Astrocyte of the hippocampus (primary cell): ENCODE data around the gene TPI1.
"Not testable (repeated sequence)": the region's sequence is repeated elsewhere in the genome, so short reads cannot be mapped to it uniquely, and the experiment has no call there.

Experiments used
- DNase-seq: peaks from one replicate; pipeline ENCODE4 v3.0.0; 2011; ENCODE audit warnings: low read depth, low spot score

TPI1 gene

DNA sequence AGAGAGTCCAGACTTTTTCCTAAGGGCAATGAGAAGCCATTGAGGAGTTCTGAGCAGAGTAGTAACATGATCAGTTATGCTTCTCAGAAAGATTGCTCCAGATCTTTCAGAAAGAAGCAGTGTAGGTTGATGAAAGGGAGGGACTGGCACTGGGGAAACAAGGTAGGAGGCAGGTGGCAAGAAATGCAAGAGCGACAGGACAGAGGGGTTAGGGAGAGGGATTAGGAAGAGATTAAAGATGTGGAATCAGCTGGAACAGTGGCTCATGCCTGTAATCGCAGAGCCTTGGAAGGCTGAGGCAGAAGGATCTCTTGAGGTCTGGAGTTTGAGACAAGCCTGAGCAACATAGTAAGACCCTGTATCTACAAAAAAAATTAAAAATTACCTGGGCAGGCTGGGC is 19.7 kb upstream of the TPI1 start:
- DNase-seq: no peak

DNA sequence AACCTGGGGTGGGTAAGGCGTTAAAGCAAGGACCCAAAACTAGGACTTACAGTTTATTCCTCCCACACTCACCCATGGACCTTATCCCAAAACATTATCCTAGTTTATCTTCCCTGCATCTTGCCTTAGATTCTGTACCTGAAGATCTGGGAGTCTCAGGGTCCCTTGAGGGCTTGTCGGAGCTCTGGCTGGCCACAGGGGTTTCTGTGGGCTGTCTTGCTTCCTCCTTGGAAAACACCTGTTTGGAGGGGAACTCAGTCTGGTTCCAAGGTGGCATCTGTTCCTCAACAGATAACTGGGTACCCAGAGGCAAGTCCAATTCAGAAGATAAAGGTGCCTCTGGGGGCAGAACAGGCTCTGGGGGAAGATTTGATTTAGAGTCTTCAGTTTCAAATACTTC is 17.9 kb upstream of the TPI1 start:
- no peak for DNase-seq

DNA sequence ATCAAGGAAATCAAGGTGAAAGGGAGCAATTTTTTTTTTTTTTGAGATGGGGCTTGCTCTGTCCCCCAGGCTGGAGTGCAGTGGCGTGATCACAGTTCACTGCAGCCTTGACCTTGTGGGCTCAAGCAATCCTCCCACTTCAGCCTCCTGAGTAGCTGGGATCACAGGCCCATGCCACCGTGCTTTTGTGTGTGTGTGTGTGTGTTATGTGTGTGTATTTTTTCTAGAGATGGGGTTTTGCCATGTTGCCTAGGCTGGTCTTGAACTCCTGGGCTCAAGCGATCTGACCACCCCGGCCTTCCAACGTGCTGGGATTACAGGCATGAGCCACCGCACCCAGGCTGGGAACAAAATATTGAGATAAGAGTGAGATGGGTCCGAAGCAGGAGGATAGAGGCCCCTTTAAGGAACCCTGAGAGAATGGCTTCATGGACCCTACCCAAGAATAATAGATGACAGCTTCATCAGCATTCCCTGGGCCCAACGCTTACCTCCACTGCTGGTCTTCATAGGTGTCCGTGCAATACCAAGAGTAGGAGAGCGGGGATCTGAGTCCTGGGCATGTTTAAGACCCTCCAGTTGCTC is 17.3 kb upstream of the TPI1 start:
- no peak for DNase-seq

DNA sequence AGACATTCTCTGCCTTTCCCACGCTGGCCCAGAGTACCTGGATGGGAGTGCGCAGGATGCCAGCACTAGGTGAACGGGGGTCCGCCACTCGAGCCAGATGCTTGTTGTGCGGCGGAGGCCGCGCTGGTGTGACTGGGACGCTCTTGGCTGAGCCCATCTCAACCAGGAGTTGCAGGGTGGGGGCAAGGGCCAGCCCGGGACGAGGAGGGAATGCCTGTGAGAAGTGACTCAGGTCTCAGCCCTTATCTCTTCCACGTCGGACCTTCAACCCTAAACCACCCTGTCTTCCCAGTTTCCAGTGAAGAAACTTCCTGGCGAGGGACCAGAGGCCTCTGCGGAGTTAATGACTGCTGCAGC is 16.6 kb upstream of the TPI1 start:
- DNase-seq: no peak

DNA sequence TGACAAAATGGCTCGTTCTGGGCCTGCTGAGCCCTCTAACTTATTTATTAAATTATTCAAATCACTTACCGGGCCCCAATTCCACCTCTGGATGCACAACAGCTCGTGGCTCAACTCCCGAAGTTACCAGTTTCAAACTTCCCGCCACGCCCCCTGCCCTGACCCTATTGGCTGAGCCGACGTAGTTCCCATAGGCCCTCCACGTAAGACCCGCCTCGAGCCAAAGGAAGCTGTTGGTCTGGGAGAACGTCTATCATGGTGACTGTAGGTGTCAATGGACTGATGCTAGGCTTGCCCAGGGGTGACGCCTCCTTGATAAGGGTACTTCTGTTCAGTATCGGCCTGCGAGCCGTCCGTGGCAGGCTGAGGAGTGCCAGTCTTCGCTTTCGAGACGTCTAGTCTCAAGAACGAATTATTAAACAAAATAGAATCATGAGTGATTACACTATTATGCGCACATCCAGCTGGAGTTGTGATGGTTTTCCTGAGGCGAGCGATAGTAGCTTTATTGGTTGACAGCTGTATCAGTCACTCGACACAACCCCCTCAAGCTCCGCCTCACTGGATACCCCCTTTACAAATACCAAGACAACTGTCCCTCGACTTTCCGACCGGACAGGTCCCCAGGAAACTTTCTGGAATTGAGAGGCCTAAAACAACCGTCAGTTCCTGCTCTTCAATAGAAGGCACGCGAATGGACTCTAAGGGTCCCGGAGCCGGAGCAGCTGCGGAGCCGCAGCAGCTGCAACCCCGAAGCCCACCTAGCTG is 16.0 kb upstream of the TPI1 start, which contains the start of gene CDCA3:
CDCA3 (minus strand) TSS at position 134 of the 768 bp plus-strand sequence. CDS start 334 bp downstream, outside the sequence.
- peak; percentile 98 for DNase-seq

DNA sequence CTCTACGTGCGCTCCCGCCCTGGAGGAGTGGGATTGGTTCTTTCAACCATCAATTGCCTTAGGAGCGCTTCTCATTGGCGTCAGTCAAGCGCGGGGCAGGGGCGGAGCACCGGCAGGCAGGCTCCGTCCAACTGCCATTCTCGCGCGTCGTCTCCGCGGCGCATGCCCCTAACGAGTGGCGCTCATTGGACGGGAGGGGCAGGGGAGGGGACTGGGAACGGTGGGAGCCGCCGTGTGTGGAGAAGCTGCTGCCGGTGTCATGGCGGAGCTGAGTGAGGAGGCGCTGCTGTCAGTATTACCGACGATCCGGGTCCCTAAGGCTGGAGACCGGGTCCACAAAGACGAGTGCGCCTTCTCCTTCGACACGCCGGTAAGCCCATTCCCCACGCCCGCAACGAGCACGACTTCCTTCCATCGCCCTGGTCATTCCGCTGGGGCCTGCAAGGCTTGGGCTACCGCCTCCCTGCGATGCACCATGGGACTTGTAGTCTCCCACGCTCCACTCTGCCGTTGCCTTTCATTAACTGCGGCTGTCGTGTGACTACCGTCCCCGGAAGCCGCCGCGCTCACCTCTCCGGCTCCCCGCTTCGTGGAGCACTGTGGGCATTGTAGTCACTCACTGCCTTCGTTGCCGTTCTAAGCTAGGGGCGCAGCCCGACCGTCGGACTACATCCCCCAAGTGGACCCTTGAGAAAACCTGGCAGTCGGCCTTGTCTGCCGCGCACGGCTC is 15.2 kb upstream of the TPI1 start, which contains the start of gene USP5:
USP5 (plus strand) TSS at position 230 of the 730 bp plus-strand sequence; CDS start at position 260, 30 bp downstream.
- peak; percentile 100 for DNase-seq

DNA sequence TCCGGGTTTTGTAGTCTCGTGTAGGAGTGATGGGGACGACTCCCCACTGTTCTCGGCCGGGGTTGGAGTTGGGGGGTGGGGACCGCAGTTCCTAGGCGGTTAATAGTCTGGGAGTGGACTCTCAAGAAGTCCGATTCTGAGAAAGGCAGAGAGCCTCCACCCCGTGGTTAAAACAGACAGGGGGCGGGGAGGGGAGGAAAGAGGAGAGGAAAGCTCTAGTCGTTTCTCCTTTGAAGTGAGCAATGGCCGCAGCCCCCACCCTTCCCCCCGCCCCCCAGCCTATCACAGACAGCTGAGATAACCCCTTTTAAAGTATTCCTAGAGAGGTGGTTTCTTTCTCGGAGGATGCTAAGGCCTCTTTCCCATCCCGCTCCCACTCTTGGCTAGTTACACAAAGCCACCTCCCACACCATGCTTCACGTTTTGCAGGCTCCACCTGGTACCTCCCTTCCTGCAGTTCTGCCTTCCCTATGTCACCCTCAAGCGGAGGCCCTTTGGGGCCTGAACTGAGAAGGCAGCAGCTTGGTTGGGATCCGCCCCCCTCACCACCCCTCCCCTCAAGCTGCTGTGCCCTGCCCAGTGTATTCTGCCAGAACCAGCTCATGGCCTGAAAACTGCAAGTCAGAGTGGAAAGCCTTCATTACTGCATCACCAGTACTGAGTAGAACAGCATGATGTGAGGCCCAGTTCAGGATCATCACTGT is 14.5 kb upstream of the TPI1 start:
- peak; percentile 83 for DNase-seq

DNA sequence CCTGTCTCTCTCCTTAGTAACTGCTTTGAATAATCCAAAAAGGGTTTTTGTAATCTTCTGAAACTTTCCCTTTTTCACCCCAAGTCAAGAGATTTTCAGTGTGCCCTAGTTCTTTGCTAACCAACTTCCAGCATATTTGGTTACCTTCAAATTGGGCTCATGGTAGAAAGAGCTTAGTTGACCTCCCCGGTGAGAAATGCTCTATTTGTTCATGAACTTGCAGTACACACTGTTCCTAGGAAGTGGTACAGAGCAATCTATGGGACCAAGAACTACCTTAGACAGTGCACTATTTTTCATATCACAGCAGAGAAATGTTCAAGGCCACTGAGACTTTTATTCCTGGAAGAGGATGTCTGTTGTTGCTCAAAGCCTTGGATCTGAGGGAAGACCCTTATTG is 13.7 kb upstream of the TPI1 start:
- no peak for DNase-seq

DNA sequence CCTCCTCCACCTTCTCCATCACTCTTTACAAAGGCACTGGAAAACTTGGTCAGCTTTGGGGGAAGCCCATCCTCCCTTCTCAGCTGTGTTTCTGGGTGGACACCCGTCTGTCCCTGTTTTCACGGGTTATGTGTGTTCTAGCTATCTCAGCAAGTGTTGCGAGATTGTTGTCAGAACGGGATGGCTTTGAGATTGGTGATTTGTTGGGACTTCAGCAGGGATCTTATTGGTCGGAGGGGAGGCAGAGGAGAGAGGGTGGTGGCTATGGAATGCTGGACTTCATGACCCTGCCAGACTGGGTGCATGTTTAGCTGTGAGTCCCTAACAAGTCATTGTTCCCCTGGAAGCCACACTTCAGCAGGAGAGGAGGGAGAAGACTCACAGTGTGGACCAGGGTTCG is 13.3 kb upstream of the TPI1 start:
- no peak for DNase-seq

DNA sequence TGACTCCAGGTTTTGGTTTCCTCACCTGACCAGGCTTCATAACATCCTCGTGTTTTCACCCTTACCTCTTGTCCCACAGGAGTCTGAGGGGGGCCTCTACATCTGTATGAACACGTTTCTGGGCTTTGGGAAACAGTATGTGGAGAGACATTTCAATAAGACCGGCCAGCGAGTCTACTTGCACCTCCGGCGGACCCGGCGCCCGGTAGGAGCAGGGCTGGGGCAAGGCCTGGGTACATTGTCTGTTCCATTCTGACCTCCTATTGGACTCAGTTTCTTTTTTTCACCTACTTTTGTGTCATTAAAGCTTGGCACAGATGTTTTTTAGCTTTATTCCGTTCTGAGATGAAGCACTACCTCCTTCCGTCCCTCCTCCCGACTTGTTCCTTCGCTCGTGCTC is 12.0 kb upstream of the TPI1 start:
- no peak for DNase-seq

DNA sequence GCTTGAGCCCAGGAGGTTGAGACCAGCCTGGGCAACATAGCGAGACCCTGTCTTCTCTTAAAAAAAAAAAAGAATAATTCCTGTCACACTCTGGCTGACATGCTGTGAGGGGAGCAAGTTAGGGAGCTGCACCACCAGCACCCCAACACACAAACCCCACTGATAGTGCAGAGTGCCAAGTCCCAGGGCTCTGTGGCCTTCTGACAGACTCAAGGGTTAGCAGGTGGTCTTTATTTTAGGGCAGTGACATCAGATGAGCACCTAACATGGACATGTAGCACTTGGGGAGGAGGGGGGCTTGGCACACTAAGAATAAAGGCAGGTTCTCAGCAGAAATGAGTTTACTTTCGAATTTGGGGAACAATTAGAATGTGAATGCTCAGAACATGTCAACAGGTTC is 8.5 kb upstream of the TPI1 start:
- no peak for DNase-seq

DNA sequence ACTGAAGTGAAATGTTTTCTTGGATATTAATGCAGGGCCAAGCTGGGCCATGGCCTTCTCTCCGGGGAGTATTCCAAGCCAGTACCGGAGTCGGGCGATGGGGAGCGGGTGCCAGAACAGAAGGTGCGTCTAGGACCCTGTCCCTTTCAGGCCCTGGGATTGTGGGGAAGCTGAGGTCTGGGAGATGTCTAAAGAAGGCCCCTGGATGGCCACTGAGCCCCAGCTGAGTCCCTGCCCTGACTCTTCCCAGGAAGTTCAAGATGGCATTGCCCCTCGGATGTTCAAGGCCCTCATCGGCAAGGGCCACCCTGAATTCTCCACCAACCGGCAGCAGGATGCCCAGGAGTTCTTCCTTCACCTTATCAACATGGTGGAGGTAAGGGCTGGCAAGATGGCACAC is 7.2 kb upstream of the TPI1 start:
- no peak for DNase-seq

DNA sequence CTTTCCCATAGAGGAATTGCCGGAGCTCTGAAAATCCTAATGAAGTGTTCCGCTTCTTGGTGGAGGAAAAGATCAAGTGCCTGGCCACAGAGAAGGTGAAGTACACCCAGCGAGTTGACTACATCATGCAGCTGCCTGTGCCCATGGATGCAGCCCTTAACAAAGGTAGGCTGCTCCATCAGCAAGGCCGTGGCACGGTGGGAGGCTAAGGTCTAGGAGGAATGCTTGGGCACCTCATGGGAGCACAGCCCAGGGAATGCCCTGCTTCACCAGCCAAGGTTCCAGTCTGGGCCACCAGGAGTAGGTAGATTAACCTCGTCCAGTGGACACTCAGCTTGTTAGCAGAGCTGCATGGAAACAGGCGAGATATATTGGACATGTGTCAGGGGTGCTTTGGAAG is 6.4 kb upstream of the TPI1 start:
- no peak for DNase-seq

DNA sequence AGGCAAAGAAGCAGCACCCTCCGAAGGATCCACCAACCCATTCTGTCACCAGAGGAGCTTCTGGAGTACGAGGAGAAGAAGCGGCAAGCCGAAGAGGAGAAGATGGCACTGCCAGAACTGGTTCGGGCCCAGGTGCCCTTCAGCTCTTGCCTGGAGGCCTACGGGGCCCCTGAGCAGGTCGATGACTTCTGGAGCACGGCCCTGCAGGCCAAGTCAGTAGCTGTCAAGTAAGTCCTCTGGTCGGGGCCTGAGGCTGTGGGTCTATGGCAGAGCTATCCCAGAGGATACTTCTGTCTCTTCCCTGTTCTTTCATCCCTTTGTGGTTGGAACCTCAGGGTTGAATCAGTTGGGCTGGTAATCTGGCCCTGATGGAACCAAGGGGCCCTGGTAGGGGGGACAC is 5.9 kb upstream of the TPI1 start:
- DNase-seq: no peak

DNA sequence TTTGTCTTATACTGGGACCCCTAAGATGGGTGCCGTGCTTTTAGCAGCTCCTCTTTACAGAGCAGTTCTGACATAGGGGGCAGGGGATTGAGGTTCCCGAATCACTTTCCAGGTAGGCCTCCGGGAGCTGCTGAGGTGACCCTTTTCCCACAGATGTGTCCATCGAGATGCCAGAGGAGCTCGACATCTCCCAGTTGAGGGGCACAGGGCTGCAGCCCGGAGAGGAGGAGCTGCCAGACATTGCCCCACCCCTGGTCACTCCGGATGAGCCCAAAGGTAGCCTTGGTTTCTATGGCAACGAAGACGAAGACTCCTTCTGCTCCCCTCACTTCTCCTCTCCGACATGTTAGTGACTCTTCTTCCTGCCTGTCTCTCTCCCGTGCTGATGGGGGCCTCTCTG is 4.3 kb upstream of the TPI1 start:
- DNase-seq: no peak

DNA sequence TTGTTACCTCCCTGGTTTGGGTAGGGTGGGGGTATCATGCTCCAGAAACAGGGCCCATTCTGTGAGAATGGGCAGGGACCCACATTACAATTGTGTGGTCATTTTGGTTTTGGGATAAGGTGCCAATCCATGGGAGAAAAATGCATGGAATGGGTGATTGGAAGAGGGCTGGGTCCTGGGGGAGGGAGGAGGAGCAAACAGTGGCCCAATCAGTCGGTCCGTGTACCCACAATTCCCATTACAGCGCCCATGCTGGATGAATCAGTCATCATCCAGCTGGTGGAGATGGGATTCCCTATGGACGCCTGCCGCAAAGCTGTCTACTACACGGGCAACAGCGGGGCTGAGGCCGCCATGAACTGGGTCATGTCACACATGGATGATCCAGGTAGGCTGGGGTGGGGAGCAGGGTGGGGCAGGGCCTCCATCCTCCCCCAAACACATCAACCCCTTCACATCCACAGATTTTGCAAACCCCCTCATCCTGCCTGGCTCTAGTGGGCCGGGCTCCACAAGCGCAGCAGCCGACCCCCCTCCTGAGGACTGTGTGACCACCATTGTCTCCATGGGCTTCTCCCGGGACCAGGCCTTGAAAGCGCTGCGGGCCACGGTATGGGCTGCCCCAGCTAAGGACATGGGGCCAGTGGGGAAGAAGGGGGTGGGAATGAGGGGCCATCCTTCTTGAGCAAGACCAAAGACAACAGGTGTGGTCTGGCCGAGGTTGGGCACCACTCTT is 3.6 kb upstream of the TPI1 start:
- peak; percentile 55 for DNase-seq

DNA sequence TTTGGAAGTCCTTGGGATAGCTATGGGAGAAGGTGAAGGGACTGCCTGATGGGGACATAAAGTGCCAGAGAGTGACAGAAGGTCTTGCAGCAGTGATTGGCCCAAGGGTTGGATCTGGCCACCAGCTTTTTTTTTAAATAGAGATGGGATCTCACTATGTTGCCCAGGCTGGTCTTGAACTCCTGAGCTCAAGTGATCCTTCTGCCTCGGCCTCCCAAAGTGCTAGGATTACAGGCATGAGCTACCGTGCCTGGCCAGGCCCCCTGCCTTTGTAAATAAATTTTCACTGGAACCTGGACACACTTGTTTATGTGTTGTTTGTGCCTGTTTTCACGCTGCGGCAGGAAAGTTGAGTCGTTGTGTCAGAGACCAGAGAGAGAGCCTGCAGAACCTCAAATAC is 2.0 kb upstream of the TPI1 start:
- DNase-seq: not testable (repeated sequence)

DNA sequence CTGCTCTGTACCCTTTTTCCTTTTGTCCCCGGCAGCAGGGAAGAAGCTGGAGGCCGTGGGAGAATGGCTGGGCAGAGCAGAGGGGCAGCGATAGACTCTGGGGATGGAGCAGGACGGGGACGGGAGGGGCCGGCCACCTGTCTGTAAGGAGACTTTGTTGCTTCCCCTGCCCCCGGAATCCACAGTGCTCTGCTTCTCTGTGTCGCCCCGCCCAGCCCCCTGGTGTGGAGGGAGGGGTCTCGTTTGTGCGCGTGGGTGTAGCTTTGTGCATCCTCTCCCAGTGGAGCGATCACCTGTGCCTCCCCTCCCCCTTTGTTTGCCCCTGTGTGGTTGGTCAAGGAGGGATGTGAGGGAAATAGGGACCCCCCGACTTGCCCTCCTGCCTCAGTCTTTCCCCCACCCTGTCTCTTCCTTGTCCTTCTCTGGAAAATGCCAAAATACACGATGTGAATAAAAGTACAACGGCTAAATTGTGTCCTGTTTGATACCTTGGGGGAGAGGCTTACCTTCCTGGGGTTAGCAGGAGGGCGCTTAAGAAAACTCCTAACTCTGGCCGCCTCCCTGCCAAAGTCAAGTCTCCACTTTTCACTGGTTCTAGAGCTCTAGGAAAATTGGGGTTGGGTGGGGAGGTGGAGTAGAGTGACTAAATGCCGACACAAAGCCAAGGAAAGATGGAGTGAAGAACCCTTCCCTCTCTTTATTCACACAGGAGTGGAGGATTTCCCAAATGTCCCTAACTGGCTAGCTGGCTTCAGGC is 990 bp upstream of the TPI1 start:
- DNase-seq: no peak

DNA sequence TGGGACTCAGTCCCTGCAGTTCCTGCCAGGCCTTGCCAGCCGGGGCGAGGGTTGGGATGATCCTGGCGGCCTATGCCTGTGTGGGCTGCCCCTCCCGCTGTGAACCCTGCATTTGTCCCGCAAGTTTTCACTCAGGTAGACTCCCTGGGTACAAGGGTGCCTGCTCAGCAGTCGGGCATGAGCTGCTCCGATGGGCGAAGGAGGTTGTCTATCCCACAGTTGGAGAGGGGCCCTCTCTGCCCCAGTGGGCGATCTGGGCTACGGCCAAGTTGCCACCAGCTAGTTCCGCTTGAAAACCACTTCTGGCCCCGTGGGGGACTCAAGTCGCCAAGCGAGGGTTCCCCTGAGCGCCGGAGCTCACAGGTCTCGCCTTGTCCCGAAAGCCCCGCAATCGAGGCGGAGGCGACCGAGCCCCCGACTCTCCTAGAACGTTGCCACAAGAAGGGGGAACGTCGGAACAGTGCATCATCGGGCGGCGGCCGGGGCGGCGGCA is 365 bp upstream of the TPI1 start:
- DNase-seq: no peak

DNA sequence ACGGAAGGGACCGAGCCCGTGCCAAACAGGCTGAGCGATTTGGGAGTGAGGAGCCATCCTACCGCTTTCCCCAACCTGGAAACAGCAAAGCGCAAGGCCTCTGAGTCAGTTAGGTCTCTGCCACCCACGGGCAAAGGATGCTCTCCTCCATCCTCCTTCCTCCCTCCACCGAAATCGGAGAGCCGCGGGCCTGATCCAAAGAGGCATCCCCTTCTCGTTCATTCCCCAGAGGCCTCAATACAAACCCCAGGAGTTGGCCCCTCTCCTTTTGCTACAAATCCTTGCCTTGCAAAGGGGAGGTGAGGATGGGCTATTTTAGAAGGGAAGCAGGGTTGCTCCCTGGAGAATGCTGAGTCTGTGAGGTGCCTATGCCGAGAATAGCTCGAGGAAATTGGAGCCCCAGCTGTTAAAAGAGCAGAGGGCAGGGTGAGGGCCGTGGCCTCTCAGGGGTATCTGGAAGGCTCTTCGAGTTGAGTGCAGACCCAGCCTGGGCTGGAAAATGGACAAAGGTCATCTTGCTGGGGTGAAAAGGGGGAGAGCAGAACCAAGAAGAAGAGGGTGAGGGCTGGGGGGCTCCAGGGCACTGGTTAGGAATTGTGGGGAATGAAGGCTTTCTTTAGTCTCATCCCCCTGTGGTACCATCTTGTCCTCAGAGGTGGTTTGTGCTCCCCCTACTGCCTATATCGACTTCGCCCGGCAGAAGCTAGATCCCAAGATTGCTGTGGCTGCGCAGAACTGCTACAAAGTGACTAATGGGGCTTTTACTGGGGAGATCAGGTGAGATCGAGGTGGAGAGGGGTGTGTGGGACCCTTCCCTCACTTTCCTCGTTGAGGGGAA is 1.1 kb downstream of the TPI1 start:
- DNase-seq: peak; percentile 39
